Endothelial cell of umbilical vein (primary cell): ENCODE results near the gene OR52I2.

ENCODE experiments used
- CTCF ChIP-seq, 2 donors: IDR thresholded peaks; 1 replicate in 1 of 2; 2 replicates in 1 of 2; pipeline ENCODE4 v1.5.1; 2011; ENCODE audit warnings: low read length in 2 of 2, mild to moderate bottlenecking in 2 of 2, moderate library complexity in 2 of 2, control low read depth in 1 of 2, inconsistent platforms in 1 of 2, low read depth in 1 of 2; ENCODE audit not compliant: insufficient read depth in 1 of 2; ENCODE audit errors: extremely low read depth in 1 of 2
- FOS ChIP-seq: IDR thresholded peaks from 2 replicates; pipeline ENCODE4 v1.6.1; 2011; ENCODE audit warnings: mild to moderate bottlenecking, low read length, moderate library complexity, borderline replicate concordance; ENCODE audit not compliant: insufficient read depth
- MAX ChIP-seq: IDR thresholded peaks from 2 replicates; pipeline ENCODE4 v1.6.1; 2011; ENCODE audit not compliant: insufficient read depth, insufficient read length
- MYC ChIP-seq: IDR thresholded peaks from one replicate; pipeline ENCODE4 v1.6.1; 2011; ENCODE audit warnings: mild to moderate bottlenecking, low read depth, low read length

GRCh38 chr11:4593739-4594138 is 12.2 kb downstream of the OR52I2 start, which contains the start of gene OR52I1:
- TF ChIP-seq CTCF (IDR thresholded peaks at IDR 0.05; ENCODE audit: extremely low read depth in 1 of 2, insufficient read depth in 1 of 2, low read depth in 1 of 2, low read length in 2 of 2) (no peak), MYC (no peak), MAX (no peak), FOS (no peak)
